HepG2 (cell line): Measurements from ENCODE around the gene BID. TPM values are rescaled to one million over a fixed set of nuclear protein-coding genes. Genes with fewer than 3 reads are reported as not detected.

Experiments used
- ATAC-seq: fragments of 200-7000 bp; cut with Tn5 transposase; 3 replicates; pipeline ENCODE4 v1.9.1; 2020; ENCODE audit warnings: mild to moderate bottlenecking, moderate library complexity
- BruUV-seq: library from RNA; stranded (reverse); fragments of 400-500 nt; replicated peaks from 2 replicates; lab custom pipeline; 2021; lab: Mats Ljungman, UMichigan
- CTCF ChIA-PET: fragments of 300-600 bp; formaldehyde crosslinking; extraction: SDS; loops from one replicate; lab custom pipeline; 2021; ENCODE audit warnings: low total read pairs, inconsistent platforms, low intra/inter-chr PET ratio; lab: Yijun Ruan, JAX
- POLR2A ChIA-PET: fragments of 350-600 bp; sonication (Branson Sonifier 250); formaldehyde crosslinking; loops from one replicate; lab custom pipeline; 2020; ENCODE audit warnings: antibody characterized with exemption, inconsistent platforms; lab: Yijun Ruan, JAX
- DNase-seq: peaks from one replicate; pipeline ENCODE4 v3.0.0-alpha.2; 2015; ENCODE audit warnings: low spot score
- FAIRE-seq: peaks from 3 replicates; lab custom pipeline; 2011; peaks lifted over from hg19 to GRCh38; lab: Jason Lieb, UNC
- H2AFZ ChIP-seq: one replicate; pipeline ENCODE4 v1.6.1; 2011; ENCODE audit warnings: low read length, inconsistent platforms
- H3K27ac ChIP-seq: fragments of 300-600 bp; 3 replicates; pipeline ENCODE4 v1.8.0; 2011; ENCODE audit warnings: mixed run types, mild to moderate bottlenecking, mixed read lengths, low read length, inconsistent platforms; ENCODE audit not compliant: insufficient read depth; ENCODE audit errors: extremely low read length
- H3K27me3 ChIP-seq, 2 experiments: fragments of 200-600 bp in 1 of 2; 2 replicates in 1 of 2; 3 replicates in 1 of 2; pipeline versions ENCODE4 v1.6.0 to v1.8.0; 2011; ENCODE audit warnings: low read length in 2 of 2, mild to moderate bottlenecking in 2 of 2, moderate library complexity in 2 of 2, inconsistent platforms in 1 of 2; ENCODE audit not compliant: insufficient read depth in 2 of 2, control insufficient read depth in 1 of 2
- H3K36me3 ChIP-seq, 2 experiments: fragments of 200-600 bp in 1 of 2; replicated peaks in 1 of 2; 2 replicates in 1 of 2; 3 replicates in 1 of 2; pipeline versions ENCODE4 v1.5.1 to v1.8.0; 2011; ENCODE audit warnings: low read length in 2 of 2, inconsistent platforms in 1 of 2; ENCODE audit not compliant: insufficient read depth in 2 of 2, control insufficient read depth in 1 of 2
- H3K4me1 ChIP-seq: 2 replicates; pipeline ENCODE4 v1.5.1; 2012; ENCODE audit warnings: low read length, inconsistent platforms; ENCODE audit not compliant: insufficient read depth
- H3K4me2 ChIP-seq: 2 replicates; pipeline ENCODE4 v1.6.0; 2011; ENCODE audit warnings: low read depth, low read length, inconsistent platforms
- H3K4me3 ChIP-seq, 3 experiments: fragments of 200-600 bp in 1 of 3; sonication (generic), shearing (Covaris generic) in 1 of 3; replicated peaks in 1 of 3; 2 replicates each; pipeline ENCODE4 v1.5.1; 2011 to 2016; ENCODE audit warnings: low read length in 3 of 3, inconsistent platforms in 2 of 3, low read depth in 2 of 3, mild to moderate bottlenecking in 2 of 3, control low read depth in 1 of 3, mixed read lengths in 1 of 3; ENCODE audit not compliant: insufficient read depth in 1 of 3
- H3K79me2 ChIP-seq: one replicate; pipeline ENCODE4 v1.6.1; 2011; ENCODE audit warnings: low read length, inconsistent platforms; ENCODE audit not compliant: insufficient read depth
- H3K9ac ChIP-seq: 2 replicates; pipeline ENCODE4 v1.6.0; 2011; ENCODE audit warnings: mild to moderate bottlenecking, low read depth, low read length, inconsistent platforms; ENCODE audit not compliant: insufficient read depth
- H3K9me3 ChIP-seq: 2 replicates; pipeline ENCODE4 v1.5.1; 2012; ENCODE audit warnings: mild to moderate bottlenecking, low read length
- H4K20me1 ChIP-seq: 2 replicates; pipeline ENCODE4 v1.6.0; 2011; ENCODE audit warnings: inconsistent platforms, mild to moderate bottlenecking, low read length, moderate library complexity; ENCODE audit not compliant: insufficient read depth
- FOXP4 ChIP-seq: sonication (generic); formaldehyde crosslinking; IDR thresholded peaks from 2 replicates; pipeline ENCODE4 v1.4.0; 2020; ENCODE audit warnings: missing genetic modification reagents
- FUBP1 ChIP-seq: sonication (generic); formaldehyde crosslinking; IDR thresholded peaks from 2 replicates; pipeline ENCODE4 v1.5.1; 2020; ENCODE audit warnings: missing genetic modification reagents, mild to moderate bottlenecking, borderline replicate concordance
- GATAD2A ChIP-seq: IDR thresholded peaks from 2 replicates; pipeline ENCODE4 v1.6.1; 2016
- NFKB2 ChIP-seq: sonication (generic); formaldehyde crosslinking; IDR thresholded peaks from 2 replicates; pipeline ENCODE4 v1.4.0; 2020; ENCODE audit warnings: missing genetic modification reagents, borderline replicate concordance
- PAX8 ChIP-seq: sonication (generic); formaldehyde crosslinking; IDR thresholded peaks from 2 replicates; pipeline ENCODE4 v1.8.0; 2022; ENCODE audit warnings: mild to moderate bottlenecking, missing genetic modification reagents, borderline replicate concordance
- SETDB1 ChIP-seq: sonication (generic); formaldehyde crosslinking; IDR thresholded peaks from 2 replicates; pipeline ENCODE4 v1.5.1; 2020; ENCODE audit warnings: missing genetic modification reagents, mild to moderate bottlenecking, borderline replicate concordance
- SOX13 ChIP-seq, 3 experiments: fragments of 450-650 bp in 1 of 3; sonication (generic) in 1 of 3; formaldehyde crosslinking in 1 of 3; IDR thresholded peaks in 2 of 3; conservative IDR thresholded peaks in 1 of 3; 2 replicates each; pipeline versions ENCODE4 v1.5.0 to v1.6.1; 2016 to 2020; ENCODE audit warnings: antibody characterized with exemption in 1 of 3, mild to moderate bottlenecking in 1 of 3, missing compliant biosample characterization in 1 of 3, missing genetic modification reagents in 1 of 3, moderate library complexity in 1 of 3
- SRY ChIP-seq: sonication (generic); formaldehyde crosslinking; IDR thresholded peaks from 2 replicates; pipeline ENCODE4 v1.8.0; 2022; ENCODE audit warnings: mild to moderate bottlenecking, missing genetic modification reagents
- TBP ChIP-seq: sonication (generic); formaldehyde crosslinking; IDR thresholded peaks from 2 replicates; pipeline ENCODE4 v1.5.0; 2020; ENCODE audit warnings: missing genetic modification reagents
- ZBED4 ChIP-seq: sonication (generic); formaldehyde crosslinking; IDR thresholded peaks from 2 replicates; pipeline ENCODE4 v1.4.0; 2020; ENCODE audit warnings: missing genetic modification reagents, borderline replicate concordance
- WGBS: methylation state at CpG from one replicate; pipeline ENCODE4 v1.1.6; 2017; ENCODE audit warnings: low lambda C conversion rate; 5-methylcytosine and 5-hydroxymethylcytosine counted together
- in situ Hi-C: cut with HindIII; loops from 2 replicates; pipeline ENCODE4 v1.10.0; 2017; ENCODE audit warnings: low pct_unique_long_range_greater_than_20kb; ENCODE audit not compliant: extremely low pct_ligation_motif_present
- intact Hi-C: fragments of 100-400 bp; cut with micrococcal nuclease; formaldehyde crosslinking; loops from one replicate; pipeline ENCODE4 v1.10.0; 2022; ENCODE audit not compliant: unreplicated experiment
- polyA plus RNA-seq, 8 experiments: library from polyadenylated mRNA; depleted of rRNA in 3 of 8; stranded (reverse) in 7 of 8; unstranded in 1 of 8; fragments of >200 nt; fragmentation: Illumina TruSeq in 4 of 8; extraction: Trizol in 4 of 8; gene quantifications; 2 replicates each; pipeline versions ENCODE4 v1.2.1 to v1.2.3, GENCODE V29; 2011 to 2016; ENCODE audit warnings: low read depth in 4 of 8, missing spikeins in 1 of 8, mixed read lengths in 1 of 8; ENCODE audit not compliant: insufficient read depth in 1 of 8
- total RNA-seq, 5 experiments: library from RNA; depleted of rRNA; stranded (reverse); fragments of >200 nt; fragmentation: Illumina TruSeq; extraction: Trizol; gene quantifications; 2 replicates each; pipeline ENCODE4 v1.2.3, GENCODE V29; 2016; ENCODE audit warnings: low read depth in 1 of 5

The BID gene
- total and polyA plus RNA-seq, 2 of the 13 experiments (the other 11 are each of a cell fraction or from before 2014, with no cell fraction given): 35.3 to 51.7 TPM

- H4K20me1 ChIP-seq: no peaks in the 10 kb centered on the region
- no peak for FAIRE-seq
- CTCF ChIA-PET: no interaction called here
- no peak overlapping the region for H3K4me2 ChIP-seq
- no peak overlapping the region for H3K9ac ChIP-seq
- TF ChIP-seq FUBP1 (CRISPR knock-in tag) (no peak), SETDB1 (CRISPR knock-in tag) (no peak), PAX8 (CRISPR knock-in tag) (no peak), ZBED4 (CRISPR knock-in tag) (no peak), GATAD2A (CRISPR knock-in tag) (no peak), FOXP4 (no peak), NFKB2 (CRISPR knock-in tag) (no peak), SOX13 (IDR thresholded peaks at IDR 0.05) (no peak), SOX13 (CRISPR knock-in tag; conservative IDR thresholded peaks at IDR 0.05 in 1 of 2, IDR thresholded peaks at IDR 0.05 in 1 of 2) (no peak), SRY (no peak), TBP (CRISPR knock-in tag) (no peak)
- TF ChIP-seq, all 625 proteins: peak for 0
- no TSS peak for BruUV-seq
- ATAC-seq: no peak
- Histone ChIP-seq H3K79me2 (no peaks in the 10 kb centered on the region), H3K9me3 (no peaks in the 10 kb centered on the region), H3K36me3 (peaks cover 11 to 35% of the 10 kb centered on the region in 2 experiments; a peak in 4 of 5 replicates), H3K4me1 (no peaks in the 10 kb centered on the region), H2AFZ (no peak overlapping the region), H3K4me3 (no peak overlapping the region), H3K27ac (no peak overlapping the region), H3K27me3 (no peaks in the 10 kb centered on the region)
- in situ Hi-C loops: no loop called here
- WGBS: 95% methylated on average over 22 of the region's 36 CpGs
- intact Hi-C loops: no loop called here
- POLR2A ChIA-PET: no interaction called here
- DNase-seq: no peak
Measured at GRCh38 chr22:17739196-17739975, 34.9 kb downstream of the BID start.
